Jurkat, Clone E6-1 (cell line): Measurements from ENCODE around the gene TMEM132D.

ENCODE experiments used
- DNase-seq: peaks from one replicate; pipeline ENCODE4 v3.0.0-alpha.2; 2011; ENCODE audit warnings: low read depth, low spot score
- H3K4me3 ChIP-seq: 2 replicates; pipeline ENCODE4 v1.5.1; 2011; ENCODE audit warnings: mild to moderate bottlenecking, low read length, control low read depth, moderate library complexity

Gene TMEM132D

GRCh38 chr12:129428240-129428936 lies 475.4 kb downstream of the TMEM132D start:
- DNase-seq, result no peak
- no peak overlapping the region for H3K4me3 ChIP-seq

GRCh38 chr12:129423041-129423580 lies 480.7 kb downstream of the TMEM132D start:
- no peak overlapping the region for H3K4me3 ChIP-seq
- DNase-seq, result no peak

- no peak overlapping the region for H3K4me3 ChIP-seq
- DNase-seq, result no peak
These were observed 490.5 kb downstream of the TMEM132D start for GRCh38 chr12:129413295-129413694.

- DNase-seq, result no peak
- H3K4me3 ChIP-seq, result no peak overlapping the region
These were observed 494.5 kb downstream of the TMEM132D start for GRCh38 chr12:129409281-129409680.

GRCh38 chr12:129404556-129404955 lies 499.3 kb downstream of the TMEM132D start:
- H3K4me3 ChIP-seq, result no peak overlapping the region
- no peak for DNase-seq

- no peak for DNase-seq
These were observed 502.3 kb downstream of the TMEM132D start for GRCh38 chr12:129401572-129401971.

GRCh38 chr12:129394177-129394825 lies 509.5 kb downstream of the TMEM132D start:
- no peak for DNase-seq
- no peak overlapping the region for H3K4me3 ChIP-seq

More at GRCh38 chr12:129401572-129401971, 502.3 kb downstream of the TMEM132D start:
- no peak overlapping the region for H3K4me3 ChIP-seq

- no peak overlapping the region for H3K4me3 ChIP-seq
- no peak for DNase-seq
These were observed 510.4 kb downstream of the TMEM132D start for GRCh38 chr12:129393357-129393937.

GRCh38 chr12:129385637-129385990 lies 518.2 kb downstream of the TMEM132D start:
- no peak overlapping the region for H3K4me3 ChIP-seq
- DNase-seq, result no peak

GRCh38 chr12:129383956-129384355 lies 519.9 kb downstream of the TMEM132D start:
- no peak overlapping the region for H3K4me3 ChIP-seq
- DNase-seq, result no peak

GRCh38 chr12:129381715-129382114 lies 522.1 kb downstream of the TMEM132D start:
- peak; percentile 4 for DNase-seq
- no peak overlapping the region for H3K4me3 ChIP-seq

GRCh38 chr12:129379076-129379804 lies 524.6 kb downstream of the TMEM132D start:
- no peak overlapping the region for H3K4me3 ChIP-seq
- DNase-seq, result no peak

GRCh38 chr12:129378496-129378895 lies 525.3 kb downstream of the TMEM132D start:
- no peak overlapping the region for H3K4me3 ChIP-seq
- no peak for DNase-seq

- no peak overlapping the region for H3K4me3 ChIP-seq
These were observed 530.1 kb downstream of the TMEM132D start for GRCh38 chr12:129373746-129374145.

GRCh38 chr12:129372876-129373275 lies 530.9 kb downstream of the TMEM132D start:
- no peak overlapping the region for H3K4me3 ChIP-seq
- DNase-seq, result no peak

More at GRCh38 chr12:129373746-129374145, 530.1 kb downstream of the TMEM132D start:
- no peak for DNase-seq

- H3K4me3 ChIP-seq, result no peak overlapping the region
- DNase-seq, result no peak
These were observed 531.5 kb downstream of the TMEM132D start for GRCh38 chr12:129372348-129372747.

- H3K4me3 ChIP-seq, result no peak overlapping the region
- DNase-seq, result no peak
These were observed 532.6 kb downstream of the TMEM132D start for GRCh38 chr12:129371268-129371667.

- DNase-seq, result no peak
- H3K4me3 ChIP-seq, result no peak overlapping the region
These were observed 537.2 kb downstream of the TMEM132D start for GRCh38 chr12:129366656-129367055.

- no peak for DNase-seq
- H3K4me3 ChIP-seq, result no peak overlapping the region
These were observed 540.8 kb downstream of the TMEM132D start for GRCh38 chr12:129363041-129363440.

GRCh38 chr12:129357233-129357632 lies 546.6 kb downstream of the TMEM132D start:
- DNase-seq, result no peak
- no peak overlapping the region for H3K4me3 ChIP-seq
